Muscle layer of duodenum (tissue), 2 donors: ENCODE results near the gene CCT5.
"Not testable (repeated sequence)": the region's sequence is repeated elsewhere in the genome, so short reads cannot be mapped to it uniquely, and the experiment has no call there.

ENCODE experiments used
- H3K27ac ChIP-seq: one replicate; pipeline ENCODE4 v1.7.0; 2013; ENCODE audit warnings: mild to moderate bottlenecking, low read length
- H3K27me3 ChIP-seq: one replicate; pipeline ENCODE4 v1.7.0; 2013; ENCODE audit warnings: low read depth, mild to moderate bottlenecking, control low read depth, low read length
- H3K36me3 ChIP-seq, 2 donors: one replicate each; pipeline ENCODE4 v1.7.0; 2013; ENCODE audit warnings: low read length in 2 of 2, control low read depth in 1 of 2, mild to moderate bottlenecking in 1 of 2; ENCODE audit not compliant: insufficient read depth in 2 of 2, control insufficient read depth in 1 of 2
- H3K4me1 ChIP-seq, 2 donors: one replicate each; pipeline ENCODE4 v1.7.0; 2013; ENCODE audit warnings: low read length in 2 of 2, mild to moderate bottlenecking in 2 of 2, control low read depth in 1 of 2, moderate library complexity in 1 of 2; ENCODE audit not compliant: insufficient read depth in 2 of 2, control insufficient read depth in 1 of 2
- H3K4me3 ChIP-seq, 2 donors: one replicate each; pipeline ENCODE4 v1.7.0; 2013; ENCODE audit warnings: low read length in 2 of 2, low read depth in 1 of 2, mild to moderate bottlenecking in 1 of 2
- H3K9me3 ChIP-seq, 2 donors: one replicate each; pipeline ENCODE4 v1.7.0; 2013; ENCODE audit warnings: low read length in 2 of 2, control low read depth in 1 of 2, mild to moderate bottlenecking in 1 of 2; ENCODE audit not compliant: control insufficient read depth in 1 of 2
- donor health status: healthy.

The CCT5 gene

DNA sequence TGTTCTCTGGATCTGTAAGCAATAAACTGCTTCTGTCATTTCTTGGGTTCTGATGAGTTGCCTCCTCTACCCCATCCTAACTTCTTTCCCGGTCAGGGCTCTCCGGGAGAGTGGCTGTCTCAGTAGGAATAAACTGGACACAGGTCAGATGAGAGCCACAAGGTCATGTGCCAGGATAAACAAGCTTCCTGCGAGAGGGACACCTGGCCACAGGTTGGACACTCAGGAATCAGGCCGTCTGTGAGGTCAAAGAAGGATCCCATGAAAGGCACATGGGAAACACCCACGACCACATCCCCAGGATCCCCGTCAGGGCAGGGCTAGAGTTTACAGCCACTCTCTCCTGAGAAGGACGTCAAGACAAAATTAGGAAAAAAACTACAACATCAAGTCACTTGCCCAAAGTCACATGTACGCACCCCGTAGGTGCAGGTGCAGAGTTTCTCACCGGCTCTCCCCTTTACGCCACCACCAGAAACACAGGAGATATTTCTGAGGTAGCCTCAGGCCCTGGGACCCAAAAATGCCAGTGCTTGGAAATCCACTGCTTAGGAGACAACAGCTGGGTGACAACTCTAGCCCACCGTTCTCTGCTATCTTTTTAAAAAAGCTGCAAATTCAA lies 28.7 kb downstream of the CCT5 start:
- H3K9me3 ChIP-seq = no peaks in the 10 kb centered on the region
- no peak overlapping the region for H3K4me3 ChIP-seq
- H3K27me3 ChIP-seq = no peaks in the 10 kb centered on the region
- no peaks in the 10 kb centered on the region for H3K4me1 ChIP-seq
- peaks cover 0 to 4% of the 10 kb centered on the region in 2 donors for H3K36me3 ChIP-seq
- H3K27ac ChIP-seq = no peak overlapping the region

DNA sequence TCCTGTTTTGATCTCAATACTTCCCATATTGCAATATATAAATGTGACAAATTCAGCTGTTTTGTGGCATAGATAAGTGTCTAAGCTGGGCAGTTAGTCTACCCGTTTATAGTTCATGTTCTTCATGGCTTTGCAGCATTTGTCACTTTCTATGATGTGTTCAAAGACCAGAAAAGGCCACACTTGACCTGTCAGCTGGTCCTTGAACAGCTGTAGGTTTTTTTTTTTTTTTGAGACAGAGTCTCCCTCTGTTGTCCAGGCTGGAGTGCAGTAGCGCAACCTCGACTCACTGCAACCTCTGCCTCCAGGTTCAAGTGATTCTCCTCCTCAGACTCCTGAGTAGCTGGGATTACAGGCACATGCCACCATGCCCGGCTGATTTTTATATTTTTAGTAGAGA lies 29.2 kb downstream of the CCT5 start:
- Histone ChIP-seq H3K4me3 (no peak overlapping the region), H3K27me3 (no peaks in the 10 kb centered on the region), H3K4me1 (peaks cover 0 to 3% of the 10 kb centered on the region in 2 donors), H3K27ac (no peak overlapping the region), H3K36me3 (peaks cover 0 to 4% of the 10 kb centered on the region in 2 donors), H3K9me3 (no peaks in the 10 kb centered on the region)

DNA sequence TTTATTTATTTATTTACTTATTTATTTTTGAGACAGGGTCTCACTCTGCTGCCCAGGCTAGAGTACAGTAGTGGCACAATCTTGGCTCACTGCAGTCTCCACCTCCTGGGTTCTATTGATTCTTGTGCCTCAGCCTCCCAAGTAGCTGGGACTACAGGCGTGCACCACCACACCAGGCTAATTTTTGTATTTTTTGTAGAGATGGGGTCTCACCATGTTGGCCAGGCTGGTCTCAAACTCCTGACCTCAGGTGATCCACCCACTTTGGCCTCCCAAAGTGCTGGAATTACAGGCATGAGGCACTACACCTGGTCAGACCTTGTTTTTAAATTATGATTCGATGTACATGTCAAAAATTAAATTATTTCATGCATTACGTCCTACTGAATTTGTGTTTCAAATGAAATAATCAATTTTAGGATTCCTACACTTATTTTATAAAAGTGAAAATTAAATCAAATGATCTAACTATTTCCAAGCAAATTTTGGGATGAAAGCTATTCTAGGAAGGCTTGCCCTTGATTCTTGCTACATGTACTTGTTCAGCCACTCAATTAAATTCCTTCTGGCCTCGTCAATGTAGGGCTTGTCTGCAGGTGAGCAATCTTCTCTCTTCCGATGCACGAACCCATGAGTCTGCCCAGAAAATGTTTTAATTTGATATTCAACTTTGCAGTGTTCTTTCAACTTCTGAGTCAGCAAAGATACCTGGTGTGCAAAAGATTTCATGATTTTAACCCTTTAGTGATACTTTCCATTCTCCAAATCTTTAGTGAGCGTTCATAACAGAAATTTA lies 30.0 kb downstream of the CCT5 start:
- peaks cover 0 to 4% of the 10 kb centered on the region in 2 donors for H3K36me3 ChIP-seq
- H3K4me3 ChIP-seq = no peak overlapping the region
- H3K4me1 ChIP-seq = peaks cover 0 to 5% of the 10 kb centered on the region in 2 donors
- no peaks in the 10 kb centered on the region for H3K27me3 ChIP-seq
- no peak overlapping the region for H3K27ac ChIP-seq
- no peaks in the 10 kb centered on the region for H3K9me3 ChIP-seq

DNA sequence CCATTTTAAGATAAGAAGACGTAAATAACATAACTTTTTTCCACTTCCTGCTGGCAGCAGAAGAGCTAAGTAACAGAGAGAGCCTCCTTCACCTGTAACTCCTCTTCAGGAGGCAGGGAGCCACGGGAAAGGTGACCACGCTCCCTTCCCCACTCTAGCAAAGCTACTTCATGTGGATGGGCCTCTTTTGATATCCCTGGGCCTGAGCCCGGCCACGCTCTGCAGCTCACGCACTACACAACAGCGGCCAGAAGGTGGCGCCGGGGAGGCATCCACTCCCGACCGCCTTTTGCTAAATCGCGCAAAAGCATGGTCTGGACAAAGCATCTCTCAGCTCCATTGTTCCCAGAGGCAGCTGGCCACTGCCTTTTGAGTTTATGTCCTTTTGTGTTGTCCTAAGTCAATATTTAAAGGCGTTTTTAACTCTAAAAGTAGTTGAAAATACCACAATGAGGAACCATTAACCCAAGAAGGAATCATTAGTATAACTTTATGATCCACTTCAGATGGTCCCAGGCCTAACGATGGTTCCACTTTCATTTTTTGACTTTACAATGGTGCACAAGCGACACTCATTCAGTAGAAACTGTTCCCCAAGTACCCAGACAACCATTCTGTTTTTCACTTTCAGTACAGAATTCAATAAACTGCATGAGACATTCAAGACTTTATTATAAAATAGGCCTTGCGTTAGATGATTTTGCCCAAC lies 34.0 kb downstream of the CCT5 start:
- no peak overlapping the region for H3K4me3 ChIP-seq
- H3K9me3 ChIP-seq = no peaks in the 10 kb centered on the region
- no peaks in the 10 kb centered on the region for H3K27me3 ChIP-seq
- peaks cover 0 to 12% of the 10 kb centered on the region in 2 donors for H3K4me1 ChIP-seq
- H3K27ac ChIP-seq = no peak overlapping the region
- peaks cover 5 to 9% of the 10 kb centered on the region in 2 donors for H3K36me3 ChIP-seq

DNA sequence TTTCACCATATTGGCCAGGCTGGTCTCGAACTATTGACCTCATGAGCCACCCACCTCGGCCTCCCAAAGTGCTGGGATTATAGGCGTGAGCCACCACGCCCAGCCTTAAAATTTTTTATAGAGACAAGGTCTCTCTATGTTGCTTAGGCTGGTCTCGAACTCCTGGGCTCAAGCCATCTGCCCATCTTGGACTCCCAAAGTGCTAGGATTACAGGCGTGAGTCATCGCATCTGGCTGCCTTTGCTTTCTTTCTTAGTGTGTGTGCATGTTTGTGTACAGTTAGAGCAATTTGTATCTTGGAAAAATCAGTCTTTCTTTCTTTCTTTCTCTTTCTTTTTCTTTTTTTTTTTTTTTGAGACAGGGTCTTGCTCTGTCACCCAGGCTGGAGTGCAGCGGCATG lies 35.3 kb downstream of the CCT5 start:
- Histone ChIP-seq H3K4me1 (peaks cover 0 to 12% of the 10 kb centered on the region in 2 donors), H3K36me3 (peaks cover 5 to 18% of the 10 kb centered on the region in 2 donors)
- H3K9me3 ChIP-seq, H3K4me3 ChIP-seq, H3K27me3 ChIP-seq, H3K27ac ChIP-seq: not testable (repeated sequence)

DNA sequence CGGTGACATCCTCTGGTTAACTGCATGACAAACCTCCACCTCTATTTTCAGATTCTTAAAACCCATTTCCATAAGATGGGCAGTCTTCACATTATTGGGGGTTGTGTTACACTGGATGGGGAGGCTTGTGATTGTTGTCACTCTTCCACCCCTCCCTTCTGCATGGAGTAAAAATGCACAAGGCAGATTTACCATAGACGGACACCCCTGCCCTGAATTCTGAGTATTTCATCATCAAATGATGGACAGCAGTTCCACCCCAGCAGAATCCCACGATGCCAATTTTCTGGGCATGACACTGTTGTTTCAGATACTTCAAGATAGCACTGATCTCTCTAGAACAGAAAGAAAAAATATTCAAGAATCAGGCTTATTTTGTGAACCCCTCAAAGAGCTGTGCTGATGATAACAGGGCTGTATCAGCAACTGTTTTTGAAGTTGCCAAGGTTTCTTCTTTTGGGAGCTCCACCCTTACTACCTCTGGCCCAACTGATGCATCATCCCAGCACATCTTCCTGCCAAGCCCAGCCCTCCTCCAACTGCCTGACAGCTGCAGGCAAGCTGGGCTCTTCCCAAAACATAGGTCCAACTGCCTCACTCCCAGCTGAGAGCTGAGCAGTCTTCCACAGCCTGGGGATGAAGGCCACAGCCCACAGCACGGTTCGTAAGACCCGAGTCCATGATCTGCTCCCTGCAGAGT lies 36.2 kb downstream of the CCT5 start:
- Histone ChIP-seq H3K27me3 (no peaks in the 10 kb centered on the region), H3K36me3 (peaks cover 5 to 18% of the 10 kb centered on the region in 2 donors), H3K9me3 (no peaks in the 10 kb centered on the region), H3K4me1 (peaks cover 0 to 12% of the 10 kb centered on the region in 2 donors), H3K4me3 (no peak overlapping the region), H3K27ac (no peak overlapping the region)

DNA sequence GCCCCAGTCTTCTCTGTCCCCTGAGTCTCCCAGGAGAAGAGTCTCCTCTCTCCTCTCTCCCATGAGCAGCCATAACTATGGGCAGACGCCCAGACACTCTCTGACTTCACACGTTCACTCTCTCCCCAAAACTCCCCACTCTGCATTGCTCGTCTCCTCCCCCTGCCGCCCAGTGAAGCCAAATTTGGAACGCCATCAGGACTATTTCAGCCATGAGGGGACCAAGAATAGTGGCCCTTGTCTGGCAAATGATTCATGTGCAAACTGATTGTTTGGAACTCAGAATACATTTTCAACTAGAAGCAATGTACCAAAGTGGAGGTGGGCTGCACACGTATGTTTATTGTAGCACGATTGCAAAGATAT lies 36.8 kb downstream of the CCT5 start:
- no peaks in the 10 kb centered on the region for H3K9me3 ChIP-seq
- no peaks in the 10 kb centered on the region for H3K27me3 ChIP-seq
- no peak overlapping the region for H3K4me3 ChIP-seq
- peaks cover 5 to 18% of the 10 kb centered on the region in 2 donors for H3K36me3 ChIP-seq
- H3K4me1 ChIP-seq = peaks cover 0 to 12% of the 10 kb centered on the region in 2 donors
- no peak overlapping the region for H3K27ac ChIP-seq

DNA sequence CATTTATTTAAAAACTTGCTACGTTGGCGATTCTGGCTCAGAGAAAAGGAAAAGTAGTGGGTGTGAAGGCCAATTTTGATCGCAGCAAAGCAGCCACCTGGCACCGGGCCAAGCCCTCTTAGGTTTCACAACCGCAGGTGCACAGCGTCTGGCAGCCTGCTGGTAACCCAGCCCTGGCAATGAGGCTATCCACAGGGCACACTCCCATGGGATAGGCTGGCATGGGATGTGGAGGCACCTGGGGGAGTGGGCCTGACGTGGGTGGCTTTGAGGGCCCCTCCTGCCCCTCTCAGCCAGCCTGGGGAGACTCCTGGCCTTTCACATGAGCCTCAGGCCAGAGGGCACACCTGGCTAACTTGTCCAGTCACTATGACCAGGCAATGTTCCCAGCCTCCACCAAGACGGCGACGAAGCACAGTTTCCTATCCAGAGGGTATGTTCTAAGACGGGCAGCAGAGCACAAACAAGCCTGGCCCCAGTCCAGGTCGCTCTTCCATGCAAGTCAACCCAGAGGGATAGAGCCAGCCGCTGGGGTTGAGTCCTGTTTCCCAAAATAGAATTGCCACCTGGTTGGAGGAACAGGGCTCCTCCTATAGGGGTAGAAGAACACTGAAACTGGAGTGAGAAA lies 38.6 kb downstream of the CCT5 start:
- Histone ChIP-seq H3K4me1 (peaks cover 0 to 12% of the 10 kb centered on the region in 2 donors), H3K36me3 (peaks cover 5 to 18% of the 10 kb centered on the region in 2 donors), H3K27me3 (no peaks in the 10 kb centered on the region), H3K9me3 (no peaks in the 10 kb centered on the region), H3K27ac (peak overlapping the region; percentile 71), H3K4me3 (no peak overlapping the region)

DNA sequence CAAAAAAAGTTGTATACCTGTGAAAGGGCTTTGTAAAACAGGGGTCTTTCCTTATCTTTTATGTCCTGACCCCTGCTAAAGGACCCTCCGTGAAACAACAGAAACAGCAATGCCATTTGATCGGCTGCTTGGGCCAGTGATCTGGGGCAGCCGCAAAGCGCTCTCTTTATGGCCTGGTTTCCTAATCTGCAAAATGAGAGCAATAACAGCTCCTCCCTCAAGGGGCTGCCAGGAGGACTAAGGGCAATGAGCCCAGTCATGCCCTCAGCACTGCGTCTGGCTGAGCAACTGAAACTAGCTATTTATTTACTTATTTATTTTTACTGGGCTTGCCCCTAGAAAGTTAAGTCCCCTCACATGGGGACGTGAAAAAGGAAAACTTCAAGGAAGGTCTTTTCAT lies 39.3 kb downstream of the CCT5 start:
- H3K4me3 ChIP-seq = no peak overlapping the region
- H3K27ac ChIP-seq = peak overlapping the region; percentile 71
- peaks cover 0 to 9% of the 10 kb centered on the region in 2 donors for H3K4me1 ChIP-seq
- no peaks in the 10 kb centered on the region for H3K9me3 ChIP-seq
- no peaks in the 10 kb centered on the region for H3K27me3 ChIP-seq
- peaks cover 5 to 18% of the 10 kb centered on the region in 2 donors for H3K36me3 ChIP-seq

DNA sequence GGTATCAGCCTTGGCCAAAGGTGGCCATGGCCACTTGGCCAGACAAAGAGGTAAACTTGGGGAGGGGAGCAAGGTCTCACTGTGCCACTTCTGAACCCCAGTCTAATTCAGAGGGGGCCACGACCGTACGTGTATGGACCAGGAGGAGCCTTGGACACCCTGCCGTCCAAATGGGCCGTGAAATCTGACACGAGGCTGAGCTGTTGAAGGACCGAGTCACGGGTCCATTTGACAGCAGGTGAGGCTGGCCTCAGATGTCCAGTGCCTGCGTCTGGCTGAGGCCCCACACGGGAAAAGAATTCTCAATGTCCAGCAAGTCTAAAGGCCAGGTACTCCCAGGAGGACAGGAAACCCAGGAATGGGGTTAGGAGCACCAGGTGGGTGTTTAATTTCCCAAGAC lies 39.9 kb downstream of the CCT5 start:
- Histone ChIP-seq H3K4me1 (peaks cover 0 to 7% of the 10 kb centered on the region in 2 donors), H3K27me3 (no peaks in the 10 kb centered on the region), H3K36me3 (peaks cover 5 to 18% of the 10 kb centered on the region in 2 donors), H3K9me3 (no peaks in the 10 kb centered on the region), H3K27ac (peak overlapping the region; percentile 71), H3K4me3 (no peak overlapping the region)
